Caco-2 (cell line): ENCODE measurements around the gene TMEM156. TPM values are rescaled to one million over a fixed set of nuclear protein-coding genes. Genes with fewer than 3 reads are reported as not detected.

Source experiments
- BruUV-seq: library from RNA; stranded (reverse); fragments of 400-500 nt; replicated peaks from 2 replicates; lab custom pipeline; 2021; lab: Mats Ljungman, UMichigan
- CTCF ChIA-PET: fragments of 300-600 bp; sonication (Branson Sonifier 250); formaldehyde crosslinking; loops from one replicate; lab custom pipeline; 2022; ENCODE audit warnings: antibody characterized with exemption; lab: Charles Lee
- POLR2A ChIA-PET: fragments of 300-600 bp; sonication (Branson Sonifier 250); formaldehyde crosslinking; loops from one replicate; lab custom pipeline; 2022; ENCODE audit warnings: antibody characterized with exemption; lab: Charles Lee
- DNase-seq, 2 experiments: peaks; one replicate each; pipeline versions ENCODE4 v3.0.0 to v3.0.0-alpha.2; 2020 to 2022
- H3K27me3 ChIP-seq: replicated peaks from 2 replicates; pipeline ENCODE4 v1.6.0; 2011; ENCODE audit warnings: low read length; ENCODE audit not compliant: control insufficient read depth, insufficient read depth
- H3K36me3 ChIP-seq: 2 replicates; pipeline ENCODE4 v1.5.1; 2011; ENCODE audit warnings: low read length; ENCODE audit not compliant: control insufficient read depth, insufficient read depth
- H3K4me1 ChIP-seq: fragments of 250-450 bp; sonication (Bioruptor Pico); 2 replicates; pipeline ENCODE4 v1.5.1; 2020; ENCODE audit warnings: mild to moderate bottlenecking
- H3K4me3 ChIP-seq: 2 replicates; pipeline ENCODE4 v1.5.1; 2011; ENCODE audit warnings: low read depth, mild to moderate bottlenecking, control low read depth, low read length
- H3K9me3 ChIP-seq: fragments of 250-450 bp; sonication (Bioruptor Pico); 2 replicates; pipeline ENCODE4 v1.5.1; 2020; ENCODE audit warnings: mild to moderate bottlenecking, moderate library complexity
- H3K27ac Mint-ChIP-seq: one replicate; pipeline ENCODE4 v1.8.0; 2022; ENCODE audit warnings: mixed read lengths; ENCODE audit not compliant: unreplicated experiment
- H3K27me3 Mint-ChIP-seq: one replicate; pipeline ENCODE4 v1.8.0; 2022; ENCODE audit warnings: mixed read lengths; ENCODE audit not compliant: insufficient read depth, unreplicated experiment
- H3K36me3 Mint-ChIP-seq: one replicate; pipeline ENCODE4 v1.8.0; 2022; ENCODE audit warnings: mild to moderate bottlenecking, mixed read lengths; ENCODE audit not compliant: insufficient read depth, unreplicated experiment
- H3K4me1 Mint-ChIP-seq: one replicate; pipeline ENCODE4 v1.8.0; 2022; ENCODE audit warnings: low read depth, mixed read lengths; ENCODE audit not compliant: unreplicated experiment
- H3K4me3 Mint-ChIP-seq: one replicate; pipeline ENCODE4 v1.8.0; 2022; ENCODE audit warnings: mild to moderate bottlenecking, moderate library complexity, mixed read lengths; ENCODE audit not compliant: unreplicated experiment
- H3K9me3 Mint-ChIP-seq: one replicate; pipeline ENCODE4 v1.8.0; 2022; ENCODE audit warnings: mixed read lengths; ENCODE audit not compliant: unreplicated experiment
- intact Hi-C: fragments of 100-400 bp; cut with micrococcal nuclease; formaldehyde crosslinking; loops from one replicate; pipeline ENCODE4 v1.10.0; 2022; ENCODE audit not compliant: unreplicated experiment
- total RNA-seq: library from RNA; stranded (reverse); gene quantifications from 2 replicates; pipeline ENCODE4 v1.2.3, GENCODE V29; 2022
- TF ChIP-seq, protein P1 (sequence below), 2 experiments: fragments of 200-600 bp in 1 of 2; IDR thresholded peaks; 1 replicate in 1 of 2; 2 replicates in 1 of 2; pipeline versions ENCODE4 v1.5.1 to v1.8.0; 2011 to 2022; ENCODE audit warnings: antibody characterized with exemption in 1 of 2, control low read depth in 1 of 2, inconsistent platforms in 1 of 2, low read depth in 1 of 2, low read length in 1 of 2, mild to moderate bottlenecking in 1 of 2, moderate library complexity in 1 of 2; ENCODE audit not compliant: insufficient read depth in 1 of 2, severe bottlenecking in 1 of 2, unreplicated experiment in 1 of 2

The TMEM156 gene
- total RNA-seq, 1 experiment from 2014 or later = not detected

- no peak overlapping the region for H3K27ac Mint-ChIP-seq
- POLR2A ChIA-PET = no interaction called here
Observed at GRCh38 chr4:39067451-39067850, 35.2 kb upstream of the TMEM156 start.

GRCh38 chr4:39067031-39067430 lies 34.8 kb upstream of the TMEM156 start:
- CTCF ChIA-PET = no interaction called here
- no peaks in the 10 kb centered on the region for H3K4me1 ChIP-seq
- Mint-ChIP-seq H3K4me1 (no peaks in the 10 kb centered on the region), H3K4me3 (no peak overlapping the region), H3K9me3 (no peaks in the 10 kb centered on the region), H3K27me3 (no peaks in the 10 kb centered on the region), H3K36me3 (peaks cover 10% of the 10 kb centered on the region), H3K27ac (no peak overlapping the region)
- intact Hi-C loops = no loop called here
- POLR2A ChIA-PET = no interaction called here
- no peak overlapping the region for H3K4me3 ChIP-seq
- no peaks in the 10 kb centered on the region for H3K27me3 ChIP-seq
- no TSS peak for BruUV-seq
- H3K36me3 ChIP-seq = no peaks in the 10 kb centered on the region
- TF ChIP-seq, protein P1, sequence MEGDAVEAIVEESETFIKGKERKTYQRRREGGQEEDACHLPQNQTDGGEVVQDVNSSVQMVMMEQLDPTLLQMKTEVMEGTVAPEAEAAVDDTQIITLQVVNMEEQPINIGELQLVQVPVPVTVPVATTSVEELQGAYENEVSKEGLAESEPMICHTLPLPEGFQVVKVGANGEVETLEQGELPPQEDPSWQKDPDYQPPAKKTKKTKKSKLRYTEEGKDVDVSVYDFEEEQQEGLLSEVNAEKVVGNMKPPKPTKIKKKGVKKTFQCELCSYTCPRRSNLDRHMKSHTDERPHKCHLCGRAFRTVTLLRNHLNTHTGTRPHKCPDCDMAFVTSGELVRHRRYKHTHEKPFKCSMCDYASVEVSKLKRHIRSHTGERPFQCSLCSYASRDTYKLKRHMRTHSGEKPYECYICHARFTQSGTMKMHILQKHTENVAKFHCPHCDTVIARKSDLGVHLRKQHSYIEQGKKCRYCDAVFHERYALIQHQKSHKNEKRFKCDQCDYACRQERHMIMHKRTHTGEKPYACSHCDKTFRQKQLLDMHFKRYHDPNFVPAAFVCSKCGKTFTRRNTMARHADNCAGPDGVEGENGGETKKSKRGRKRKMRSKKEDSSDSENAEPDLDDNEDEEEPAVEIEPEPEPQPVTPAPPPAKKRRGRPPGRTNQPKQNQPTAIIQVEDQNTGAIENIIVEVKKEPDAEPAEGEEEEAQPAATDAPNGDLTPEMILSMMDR (IDR thresholded peaks at IDR 0.05; ENCODE audit: insufficient read depth in 1 of 2, low read depth in 1 of 2, low read length in 1 of 2, severe bottlenecking in 1 of 2, unreplicated experiment in 1 of 2) = no peak
- H3K9me3 ChIP-seq = no peaks in the 10 kb centered on the region
- no peak for DNase-seq

More at GRCh38 chr4:39067451-39067850, 35.2 kb upstream of the TMEM156 start:
- DNase-seq = no peak
- H3K36me3 Mint-ChIP-seq = peaks cover 8% of the 10 kb centered on the region
- intact Hi-C loops = no loop called here
- Histone ChIP-seq H3K27me3 (no peaks in the 10 kb centered on the region), H3K9me3 (no peaks in the 10 kb centered on the region), H3K4me3 (no peak overlapping the region), H3K36me3 (no peaks in the 10 kb centered on the region), H3K4me1 (no peaks in the 10 kb centered on the region)
- H3K4me1 Mint-ChIP-seq = no peaks in the 10 kb centered on the region
- no peaks in the 10 kb centered on the region for H3K9me3 Mint-ChIP-seq
- no TSS peak for BruUV-seq
- TF ChIP-seq, protein P1 (IDR thresholded peaks at IDR 0.05; ENCODE audit: insufficient read depth in 1 of 2, low read depth in 1 of 2, low read length in 1 of 2, severe bottlenecking in 1 of 2, unreplicated experiment in 1 of 2) = no peak
- no peaks in the 10 kb centered on the region for H3K27me3 Mint-ChIP-seq
- CTCF ChIA-PET = no interaction called here
- H3K4me3 Mint-ChIP-seq = no peak overlapping the region

GRCh38 chr4:39066371-39066770 lies 34.2 kb upstream of the TMEM156 start:
- Mint-ChIP-seq H3K4me1 (no peaks in the 10 kb centered on the region), H3K4me3 (no peak overlapping the region), H3K27me3 (no peaks in the 10 kb centered on the region), H3K27ac (no peak overlapping the region), H3K36me3 (peaks cover 10% of the 10 kb centered on the region), H3K9me3 (no peaks in the 10 kb centered on the region)
- H3K27me3 ChIP-seq = no peaks in the 10 kb centered on the region
- DNase-seq = no peak
- intact Hi-C loops = no loop called here
- TF ChIP-seq, protein P1 (IDR thresholded peaks at IDR 0.05; ENCODE audit: insufficient read depth in 1 of 2, low read depth in 1 of 2, low read length in 1 of 2, severe bottlenecking in 1 of 2, unreplicated experiment in 1 of 2) = no peak
- no peaks in the 10 kb centered on the region for H3K36me3 ChIP-seq
- no TSS peak for BruUV-seq
- no peaks in the 10 kb centered on the region for H3K4me1 ChIP-seq
- H3K4me3 ChIP-seq = no peak overlapping the region
- H3K9me3 ChIP-seq = no peaks in the 10 kb centered on the region
- POLR2A ChIA-PET = no interaction called here
- CTCF ChIA-PET = no interaction called here
